LHCN-M2 (cell line): ENCODE data around the gene ELK3. TPM values are rescaled to one million over a fixed set of nuclear protein-coding genes. Genes with fewer than 3 reads are reported as not detected.

Source experiments
- DNase-seq: peaks from one replicate; pipeline ENCODE4 v3.0.0-alpha.2; 2012; ENCODE audit warnings: low read depth
- total RNA-seq: library from RNA; depleted of rRNA; stranded (reverse); fragments of >200 nt; gene quantifications from 2 replicates; pipeline ENCODE4 v1.2.3, GENCODE V29; 2014

ELK3 gene
- total RNA-seq, 1 experiment from 2014 or later = 105 TPM

- peak; percentile 29 for DNase-seq
Measured at GRCh38 chr12:96211988-96212387, 17.8 kb downstream of the ELK3 start.

GRCh38 chr12:96212456-96213375 lies 18.5 kb downstream of the ELK3 start:
- DNase-seq = peak; percentile 32

- DNase-seq = no peak
Measured at GRCh38 chr12:96213869-96214268, 19.7 kb downstream of the ELK3 start.

GRCh38 chr12:96215919-96216273 lies 21.7 kb downstream of the ELK3 start:
- no peak for DNase-seq

DNA sequence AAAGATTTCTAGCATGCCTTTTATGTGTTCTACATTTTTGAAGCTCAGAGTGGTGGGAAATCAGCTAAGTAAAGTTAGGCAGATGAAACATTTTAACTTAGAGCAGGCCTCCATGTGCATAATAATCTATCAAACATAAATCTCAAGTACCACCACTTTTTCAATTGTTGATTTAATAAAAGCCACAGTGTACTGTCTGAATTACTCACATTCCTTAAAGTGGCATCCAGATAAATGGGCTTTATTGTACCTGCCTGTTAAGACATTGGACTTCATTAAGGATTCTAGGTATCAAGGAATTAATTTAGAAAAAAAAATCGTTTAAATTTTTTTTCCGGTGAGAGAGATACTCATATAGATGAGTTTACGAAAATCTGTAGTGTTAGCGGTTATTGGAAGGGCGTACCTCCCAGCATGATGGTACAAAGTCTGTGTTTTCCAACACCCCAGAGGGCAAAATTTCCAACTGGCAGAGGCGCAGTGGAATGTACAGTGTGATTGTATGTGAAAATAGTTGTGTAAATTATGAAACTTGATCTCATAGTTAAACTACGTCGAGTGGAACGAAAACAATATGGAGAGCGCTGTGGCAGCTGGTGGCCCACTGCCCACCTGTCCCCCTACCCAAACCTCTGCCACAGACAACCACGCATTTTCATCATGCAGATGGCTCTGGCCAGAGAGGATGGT lies 25.0 kb downstream of the ELK3 start:
- DNase-seq = no peak

- DNase-seq = peak; percentile 99
Measured at GRCh38 chr12:96219700-96220206, 25.6 kb downstream of the ELK3 start.

- DNase-seq = peak; percentile 94
Measured at GRCh38 chr12:96220902-96221301, 26.7 kb downstream of the ELK3 start.

GRCh38 chr12:96221391-96221790 lies 27.2 kb downstream of the ELK3 start:
- DNase-seq = peak; percentile 90

DNA sequence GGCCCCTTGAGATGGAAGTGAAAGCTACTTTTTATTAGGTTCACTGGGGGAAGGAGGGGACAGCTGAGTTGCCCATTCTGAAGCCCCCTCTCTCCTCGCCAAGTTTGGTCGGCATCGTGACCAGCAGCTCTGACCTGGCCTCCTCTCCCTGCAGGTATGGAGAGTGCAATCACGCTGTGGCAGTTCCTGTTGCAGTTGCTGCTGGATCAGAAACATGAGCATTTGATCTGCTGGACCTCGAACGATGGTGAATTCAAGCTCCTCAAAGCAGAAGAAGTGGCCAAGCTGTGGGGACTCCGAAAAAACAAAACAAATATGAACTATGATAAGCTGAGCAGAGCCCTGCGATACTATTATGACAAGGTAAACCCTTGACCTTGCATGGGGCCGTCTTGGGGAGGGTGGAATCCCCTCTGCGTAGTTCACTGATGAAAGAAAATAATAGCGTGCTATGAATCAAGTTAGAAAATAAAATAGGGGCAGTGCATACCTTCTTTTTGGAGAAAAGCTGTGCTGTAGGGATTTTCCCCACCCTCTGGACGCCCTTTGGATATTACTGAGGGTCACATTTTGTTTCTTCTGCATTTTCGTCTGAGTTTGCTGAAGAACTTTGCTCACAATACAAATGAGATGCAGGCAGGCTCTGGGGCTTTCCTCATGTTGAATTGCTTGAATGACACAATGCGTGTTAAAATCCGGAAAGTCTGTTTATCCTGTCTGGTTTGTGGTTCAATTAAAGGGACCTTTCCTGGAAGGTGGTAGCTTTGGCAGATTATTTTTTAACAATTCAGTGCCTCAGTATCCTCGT lies 29.4 kb downstream of the ELK3 start:
- DNase-seq = no peak

GRCh38 chr12:96224219-96224615 lies 30.0 kb downstream of the ELK3 start:
- DNase-seq = no peak

GRCh38 chr12:96225044-96225855 lies 31.1 kb downstream of the ELK3 start:
- DNase-seq = no peak

- no peak for DNase-seq
Measured at GRCh38 chr12:96225994-96226399, 31.8 kb downstream of the ELK3 start.

GRCh38 chr12:96226401-96226800 lies 32.2 kb downstream of the ELK3 start:
- no peak for DNase-seq

DNA sequence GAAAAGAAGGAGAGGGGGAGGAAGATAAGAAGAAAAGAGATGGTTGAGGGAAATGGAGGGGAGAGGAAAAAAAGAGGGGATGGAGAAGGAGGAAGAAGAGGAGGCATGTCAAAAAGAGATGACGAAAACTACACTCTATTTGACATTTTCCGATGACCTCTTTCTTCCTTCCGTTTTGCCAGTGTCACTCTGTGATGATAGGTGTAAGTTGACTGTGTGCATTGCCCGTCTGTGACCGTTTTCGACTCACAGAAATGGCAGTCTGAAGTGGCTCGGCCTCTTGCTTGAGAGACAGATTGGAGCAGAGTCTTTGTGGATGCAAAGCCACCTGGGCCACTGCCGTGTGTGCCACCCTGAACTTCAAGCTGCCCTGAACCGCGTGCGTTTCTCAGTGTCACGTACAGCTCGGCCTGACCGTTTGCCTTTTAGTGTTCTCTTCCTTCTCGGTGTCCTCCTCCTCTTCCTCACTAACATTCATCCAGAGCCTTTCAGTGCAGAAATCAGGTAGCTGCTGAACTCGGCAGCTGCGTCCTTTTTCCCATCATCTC lies 32.7 kb downstream of the ELK3 start:
- no peak for DNase-seq

- no peak for DNase-seq
Measured at GRCh38 chr12:96227365-96228106, 33.4 kb downstream of the ELK3 start.

DNA sequence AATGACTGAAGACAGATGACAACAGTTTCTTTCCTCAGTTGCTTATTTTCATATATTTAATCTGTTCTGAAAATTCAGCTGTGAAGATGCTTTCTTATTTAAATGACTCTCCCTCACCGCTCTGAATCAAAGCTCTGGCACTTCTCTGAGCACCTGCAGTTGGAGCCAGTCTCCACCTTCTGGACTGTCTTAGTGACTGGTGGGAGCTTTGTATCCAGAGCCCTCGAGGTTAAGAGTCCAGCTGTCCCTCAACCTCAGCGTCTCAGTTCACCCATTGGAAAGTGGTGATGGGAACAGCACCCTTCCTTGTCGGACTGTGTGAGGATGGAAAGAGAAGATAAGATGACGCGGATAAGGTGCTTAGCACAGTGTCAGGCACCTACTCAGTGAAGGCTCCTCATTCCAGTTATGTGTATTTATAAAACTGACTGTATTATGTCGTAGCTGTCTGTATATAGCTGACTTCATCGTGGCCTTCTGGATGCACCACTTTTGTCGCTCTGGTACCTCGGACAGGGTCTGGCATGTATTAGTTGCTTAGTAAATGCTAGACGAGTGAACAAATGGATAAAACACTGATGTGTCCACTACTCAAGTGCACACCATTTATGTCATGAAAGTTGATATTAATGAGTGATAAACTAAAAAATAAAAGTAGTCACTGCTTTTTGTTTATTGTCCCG lies 34.5 kb downstream of the ELK3 start:
- no peak for DNase-seq

- no peak for DNase-seq
Measured at GRCh38 chr12:96230646-96231045, 36.5 kb downstream of the ELK3 start.

- no peak for DNase-seq
Measured at GRCh38 chr12:96233168-96233567, 39.0 kb downstream of the ELK3 start.

DNA sequence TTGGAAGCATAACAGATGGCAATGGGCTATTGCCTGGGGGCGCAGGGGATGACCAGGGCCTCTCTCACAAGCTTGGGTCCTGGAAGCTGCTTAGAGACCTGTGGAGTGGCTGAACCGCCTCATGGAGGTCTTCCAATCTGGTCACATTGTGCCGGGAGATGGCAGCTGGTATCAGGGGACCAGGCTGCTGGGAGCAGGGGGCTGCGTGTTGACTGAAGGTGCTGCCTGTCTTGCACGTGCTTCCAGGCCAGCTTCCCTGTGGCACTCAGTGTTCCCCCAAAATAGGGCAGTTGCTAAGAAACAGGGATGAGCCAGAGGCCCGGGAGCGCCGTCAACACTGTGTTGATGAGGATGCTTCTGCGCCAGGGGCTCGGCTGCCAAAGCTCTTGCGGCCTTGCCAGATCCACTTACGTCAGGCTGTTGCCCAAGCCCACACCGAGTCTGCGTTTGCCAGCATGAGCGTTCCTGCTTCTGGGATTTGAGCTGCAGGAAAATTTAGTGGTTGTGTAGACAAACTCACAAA lies 39.8 kb downstream of the ELK3 start:
- peak; percentile 94 for DNase-seq
